K562 (cell line): ENCODE measurements around the gene GBX1. TPM values are rescaled to one million over a fixed set of nuclear protein-coding genes. Genes with fewer than 3 reads are reported as not detected.

Experiments
- ATF1 ChIP-seq, 2 experiments: fragments of 450-650 bp in 1 of 2; IDR thresholded peaks; 2 replicates each; pipeline ENCODE4 v1.6.1; 2016; ENCODE audit warnings: missing compliant biosample characterization in 1 of 2, missing genetic modification characterization in 1 of 2
- ESRRA ChIP-seq: fragments of 450-650 bp; IDR thresholded peaks from 2 replicates; pipeline ENCODE4 v1.6.1; 2014; ENCODE audit warnings: low read depth, mild to moderate bottlenecking, moderate library complexity, borderline replicate concordance
- ETV5 ChIP-seq: sonication (generic); formaldehyde crosslinking; IDR thresholded peaks from 2 replicates; pipeline ENCODE4 v1.4.0; 2020; ENCODE audit warnings: low read depth, mild to moderate bottlenecking, missing genetic modification reagents
- FOXJ2 ChIP-seq: fragments of 200-800 bp; sonication (Bioruptor generic); IDR thresholded peaks from 2 replicates; pipeline ENCODE4 v1.6.1; 2016; ENCODE audit warnings: missing genetic modification characterization, missing compliant biosample characterization
- PHB2 ChIP-seq: fragments of 450-650 bp; IDR thresholded peaks from 2 replicates; pipeline ENCODE4 v1.6.1; 2017; ENCODE audit warnings: low read depth
- PHF21A ChIP-seq: fragments of 450-650 bp; IDR thresholded peaks from 2 replicates; pipeline ENCODE4 v1.6.1; 2017; ENCODE audit warnings: low read depth, borderline replicate concordance
- SNIP1 ChIP-seq: fragments of 450-650 bp; IDR thresholded peaks from 2 replicates; pipeline ENCODE4 v1.7.1; 2017; ENCODE audit warnings: low read depth, mild to moderate bottlenecking
- TAF7 ChIP-seq: fragments of 450-650 bp; IDR thresholded peaks from 2 replicates; pipeline ENCODE4 v1.6.1; 2016; ENCODE audit warnings: missing genetic modification characterization, missing compliant biosample characterization
- ZFP36 ChIP-seq: fragments of 150-350 bp; IDR thresholded peaks from 2 replicates; pipeline ENCODE4 v1.6.1; 2018; ENCODE audit warnings: low read length, low read depth; ENCODE audit not compliant: partially characterized antibody
- ZNF232 ChIP-seq: sonication (generic); formaldehyde crosslinking; IDR thresholded peaks from 2 replicates; pipeline ENCODE4 v1.8.0; 2022; ENCODE audit warnings: mild to moderate bottlenecking, missing genetic modification reagents
- ZNF57 ChIP-seq: fragments of 450-650 bp; formaldehyde crosslinking; IDR thresholded peaks from 2 replicates; pipeline ENCODE4 v1.4.0; 2020; ENCODE audit warnings: mild to moderate bottlenecking, moderate library complexity
- polyA plus RNA-seq, 8 experiments: library from polyadenylated mRNA; depleted of rRNA in 4 of 8; stranded (reverse) in 5 of 8; unstranded in 3 of 8; fragments of >200 nt; fragmentation: Nextera tagmentation in 2 of 8; fragmentation: Illumina TruSeq in 1 of 8; extraction: Ambion mirVana in 2 of 8; extraction: Trizol in 1 of 8; gene quantifications; 2 replicates each; pipeline versions ENCODE4 v1.2.1 to v1.2.3, GENCODE V29; 2011 to 2014; ENCODE audit warnings: inconsistent platforms in 1 of 8, missing spikeins in 1 of 8
- total RNA-seq, 7 experiments: library from RNA; depleted of rRNA in 6 of 7; stranded (reverse); fragments of >200 nt in 6 of 7; fragmentation: Illumina TruSeq in 2 of 7; extraction: Trizol in 2 of 7; gene quantifications; 2 replicates each; pipeline versions ENCODE4 v1.2.1 to v1.2.3, GENCODE V29; 2011 to 2021; ENCODE audit warnings: low replicate concordance in 1 of 7
- TF ChIP-seq, protein P1 (sequence below): fragments of 200-800 bp; sonication (Bioruptor generic); IDR thresholded peaks from 2 replicates; pipeline ENCODE4 v1.6.1; 2016; ENCODE audit warnings: missing genetic modification characterization, missing compliant biosample characterization
- TF ChIP-seq, protein P2 (sequence below): sonication (generic); formaldehyde crosslinking; IDR thresholded peaks from 2 replicates; pipeline ENCODE4 v1.8.0; 2022; ENCODE audit warnings: mild to moderate bottlenecking, missing genetic modification reagents
- TF ChIP-seq, protein P3 (sequence below): fragments of 450-650 bp; conservative IDR thresholded peaks from 2 replicates; pipeline ENCODE4 v1.6.1; 2016; ENCODE audit warnings: missing genetic modification characterization, low read depth, mild to moderate bottlenecking, control low read depth, missing compliant biosample characterization

Gene GBX1
- total and polyA plus RNA-seq, 9 of the 15 experiments (the other 6 are each of a cell fraction or from before 2014, with no cell fraction given), result not detected

DNA sequence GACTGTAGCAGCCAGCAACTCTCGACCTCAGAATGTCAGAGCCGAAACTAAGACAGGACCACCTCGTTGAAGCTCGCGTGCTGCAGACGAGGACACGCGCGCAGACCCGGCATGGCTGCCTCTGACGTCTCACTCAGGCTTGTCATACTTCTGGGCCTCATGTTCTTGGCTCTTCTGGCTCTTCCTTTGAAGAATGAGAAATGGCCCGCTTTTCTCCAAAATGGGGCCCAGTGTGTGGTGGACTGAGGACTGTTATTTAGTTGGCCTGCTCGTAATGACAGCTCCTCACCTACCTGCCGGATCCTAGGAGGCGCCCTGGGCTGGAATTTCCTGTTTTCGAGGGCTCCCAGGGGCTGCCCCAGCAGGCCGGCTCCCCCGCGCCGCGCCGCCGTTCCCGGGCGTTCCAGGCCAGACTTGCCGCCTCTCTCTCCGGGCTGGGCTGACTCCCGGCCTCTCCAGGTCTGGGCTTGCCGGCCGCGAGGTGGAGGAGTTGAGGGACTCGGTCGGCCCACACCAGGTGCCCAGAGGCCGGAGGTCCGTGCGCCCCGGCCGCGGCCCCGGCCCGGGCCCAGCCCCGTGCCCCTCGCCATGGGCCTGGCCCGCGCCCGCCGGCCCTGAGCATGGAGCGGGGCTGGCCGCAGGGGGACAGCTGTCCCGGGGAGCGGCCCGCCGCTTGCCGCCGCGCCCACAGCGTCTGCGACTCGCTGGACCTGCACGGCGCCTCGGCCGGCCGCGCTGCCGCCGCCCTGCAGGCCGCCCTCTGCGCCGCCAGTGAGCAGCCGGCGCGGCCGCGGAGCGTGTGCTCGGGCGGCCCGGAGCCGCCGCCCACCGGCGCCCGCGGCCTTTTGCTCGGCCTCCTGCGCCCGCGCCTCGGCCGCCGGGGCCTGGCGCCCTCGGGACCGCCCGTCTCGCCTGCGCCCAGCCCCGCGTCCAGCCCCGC is 53.1 kb downstream of the GBX1 start (continued):
- TF ChIP-seq, protein P1, sequence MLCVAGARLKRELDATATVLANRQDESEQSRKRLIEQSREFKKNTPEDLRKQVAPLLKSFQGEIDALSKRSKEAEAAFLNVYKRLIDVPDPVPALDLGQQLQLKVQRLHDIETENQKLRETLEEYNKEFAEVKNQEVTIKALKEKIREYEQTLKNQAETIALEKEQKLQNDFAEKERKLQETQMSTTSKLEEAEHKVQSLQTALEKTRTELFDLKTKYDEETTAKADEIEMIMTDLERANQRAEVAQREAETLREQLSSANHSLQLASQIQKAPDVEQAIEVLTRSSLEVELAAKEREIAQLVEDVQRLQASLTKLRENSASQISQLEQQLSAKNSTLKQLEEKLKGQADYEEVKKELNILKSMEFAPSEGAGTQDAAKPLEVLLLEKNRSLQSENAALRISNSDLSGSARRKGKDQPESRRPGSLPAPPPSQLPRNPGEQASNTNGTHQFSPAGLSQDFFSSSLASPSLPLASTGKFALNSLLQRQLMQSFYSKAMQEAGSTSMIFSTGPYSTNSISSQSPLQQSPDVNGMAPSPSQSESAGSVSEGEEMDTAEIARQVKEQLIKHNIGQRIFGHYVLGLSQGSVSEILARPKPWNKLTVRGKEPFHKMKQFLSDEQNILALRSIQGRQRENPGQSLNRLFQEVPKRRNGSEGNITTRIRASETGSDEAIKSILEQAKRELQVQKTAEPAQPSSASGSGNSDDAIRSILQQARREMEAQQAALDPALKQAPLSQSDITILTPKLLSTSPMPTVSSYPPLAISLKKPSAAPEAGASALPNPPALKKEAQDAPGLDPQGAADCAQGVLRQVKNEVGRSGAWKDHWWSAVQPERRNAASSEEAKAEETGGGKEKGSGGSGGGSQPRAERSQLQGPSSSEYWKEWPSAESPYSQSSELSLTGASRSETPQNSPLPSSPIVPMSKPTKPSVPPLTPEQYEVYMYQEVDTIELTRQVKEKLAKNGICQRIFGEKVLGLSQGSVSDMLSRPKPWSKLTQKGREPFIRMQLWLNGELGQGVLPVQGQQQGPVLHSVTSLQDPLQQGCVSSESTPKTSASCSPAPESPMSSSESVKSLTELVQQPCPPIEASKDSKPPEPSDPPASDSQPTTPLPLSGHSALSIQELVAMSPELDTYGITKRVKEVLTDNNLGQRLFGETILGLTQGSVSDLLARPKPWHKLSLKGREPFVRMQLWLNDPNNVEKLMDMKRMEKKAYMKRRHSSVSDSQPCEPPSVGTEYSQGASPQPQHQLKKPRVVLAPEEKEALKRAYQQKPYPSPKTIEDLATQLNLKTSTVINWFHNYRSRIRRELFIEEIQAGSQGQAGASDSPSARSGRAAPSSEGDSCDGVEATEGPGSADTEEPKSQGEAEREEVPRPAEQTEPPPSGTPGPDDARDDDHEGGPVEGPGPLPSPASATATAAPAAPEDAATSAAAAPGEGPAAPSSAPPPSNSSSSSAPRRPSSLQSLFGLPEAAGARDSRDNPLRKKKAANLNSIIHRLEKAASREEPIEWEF, result no peak
- TF ChIP-seq PHB2 (no peak), FOXJ2 (tag) (no peak), SNIP1 (no peak), ZNF232 (CRISPR knock-in tag) (no peak), ESRRA (no peak), ATF1 (CRISPR knock-in tag; IDR thresholded peaks at IDR 0.05) (no peak), ATF1 (tag; IDR thresholded peaks at IDR 0.05) (peak; percentile 53; the same call in 1 of the 2 replicates), PHF21A (no peak), ZFP36 (no peak), ETV5 (no peak), ZNF57 (CRISPR knock-in tag) (no peak), TAF7 (no peak)
- TF ChIP-seq, protein P2, sequence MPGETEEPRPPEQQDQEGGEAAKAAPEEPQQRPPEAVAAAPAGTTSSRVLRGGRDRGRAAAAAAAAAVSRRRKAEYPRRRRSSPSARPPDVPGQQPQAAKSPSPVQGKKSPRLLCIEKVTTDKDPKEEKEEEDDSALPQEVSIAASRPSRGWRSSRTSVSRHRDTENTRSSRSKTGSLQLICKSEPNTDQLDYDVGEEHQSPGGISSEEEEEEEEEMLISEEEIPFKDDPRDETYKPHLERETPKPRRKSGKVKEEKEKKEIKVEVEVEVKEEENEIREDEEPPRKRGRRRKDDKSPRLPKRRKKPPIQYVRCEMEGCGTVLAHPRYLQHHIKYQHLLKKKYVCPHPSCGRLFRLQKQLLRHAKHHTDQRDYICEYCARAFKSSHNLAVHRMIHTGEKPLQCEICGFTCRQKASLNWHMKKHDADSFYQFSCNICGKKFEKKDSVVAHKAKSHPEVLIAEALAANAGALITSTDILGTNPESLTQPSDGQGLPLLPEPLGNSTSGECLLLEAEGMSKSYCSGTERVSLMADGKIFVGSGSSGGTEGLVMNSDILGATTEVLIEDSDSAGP (CRISPR knock-in tag), result no peak
- TF ChIP-seq, protein P3, sequence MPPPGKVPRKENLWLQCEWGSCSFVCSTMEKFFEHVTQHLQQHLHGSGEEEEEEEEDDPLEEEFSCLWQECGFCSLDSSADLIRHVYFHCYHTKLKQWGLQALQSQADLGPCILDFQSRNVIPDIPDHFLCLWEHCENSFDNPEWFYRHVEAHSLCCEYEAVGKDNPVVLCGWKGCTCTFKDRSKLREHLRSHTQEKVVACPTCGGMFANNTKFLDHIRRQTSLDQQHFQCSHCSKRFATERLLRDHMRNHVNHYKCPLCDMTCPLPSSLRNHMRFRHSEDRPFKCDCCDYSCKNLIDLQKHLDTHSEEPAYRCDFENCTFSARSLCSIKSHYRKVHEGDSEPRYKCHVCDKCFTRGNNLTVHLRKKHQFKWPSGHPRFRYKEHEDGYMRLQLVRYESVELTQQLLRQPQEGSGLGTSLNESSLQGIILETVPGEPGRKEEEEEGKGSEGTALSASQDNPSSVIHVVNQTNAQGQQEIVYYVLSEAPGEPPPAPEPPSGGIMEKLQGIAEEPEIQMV (tag), result no peak
